IPS-11a (cell line): Measurements from ENCODE around the gene RALGAPA2.

Experiments used
- H3K4me3 ChIP-seq: one replicate; pipeline ENCODE4 v1.5.1; 2013; ENCODE audit warnings: low read depth, low read length, control low read depth

The RALGAPA2 gene

DNA sequence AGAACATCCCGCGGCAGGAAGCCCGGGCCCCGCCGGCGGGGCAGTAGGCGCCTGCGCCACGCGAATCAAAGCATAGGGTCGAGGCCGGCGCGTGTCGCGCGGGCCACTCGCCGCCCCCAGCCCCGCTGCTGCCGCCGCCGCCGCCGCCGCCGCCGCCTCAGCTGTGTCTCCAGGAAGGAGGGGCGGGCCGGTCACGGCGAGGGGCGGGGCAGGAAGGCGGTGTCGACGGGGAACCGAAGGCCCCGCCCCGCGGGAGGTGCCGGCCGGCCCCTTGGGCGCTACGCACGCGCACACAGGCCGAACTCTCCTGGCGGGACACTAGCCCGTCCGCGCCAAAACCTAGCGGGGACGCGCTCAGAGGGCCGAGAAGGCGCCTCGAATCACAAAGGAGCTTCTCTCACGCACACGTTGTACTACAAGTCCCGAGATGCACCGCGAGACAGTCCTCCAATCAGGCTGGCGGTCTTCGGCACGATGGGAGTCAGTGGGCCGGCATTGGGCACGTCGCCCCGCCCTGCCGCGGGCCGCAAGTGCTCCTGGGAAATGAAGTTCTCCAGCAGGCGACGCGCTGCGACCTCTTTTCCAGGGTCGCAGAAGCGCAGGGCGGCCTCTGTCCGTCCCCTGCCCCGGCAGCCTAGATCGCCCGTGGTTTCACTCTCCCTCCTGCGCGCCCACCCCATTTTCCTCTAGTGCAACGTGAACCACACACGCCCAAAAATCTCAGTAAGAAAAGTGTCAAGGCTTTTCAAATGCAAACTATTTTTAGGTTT, at the start of gene RALGAPA2:
Gene RALGAPA2, minus strand, starts transcription at position 171 of the 770 bp plus-strand sequence. Its CDS starts 164 bp downstream, at position 7.
- H3K4me3 ChIP-seq = peak within 1 kb of the TSS; percentile 69

DNA sequence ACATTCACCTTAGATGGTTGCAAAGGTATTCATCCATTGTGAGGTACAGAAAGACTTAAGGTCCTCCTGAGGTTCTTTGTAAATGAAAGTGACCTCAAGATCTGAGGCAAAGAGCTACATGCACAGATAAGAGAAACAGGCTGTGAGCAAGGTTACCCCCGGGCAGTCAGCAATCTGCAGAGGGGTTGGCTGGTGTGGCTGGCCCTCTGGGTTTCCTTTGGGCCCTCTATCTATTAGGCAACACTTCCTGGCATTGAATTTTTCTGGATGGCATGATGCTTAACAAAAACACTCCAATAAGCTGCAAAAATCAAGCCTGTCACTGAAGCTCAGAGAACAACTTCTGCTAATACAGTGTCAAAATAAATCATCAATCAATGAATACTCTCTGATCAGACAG, 48.9 kb upstream of the RALGAPA2 start:
- H3K4me3 ChIP-seq = no peak overlapping the region

DNA sequence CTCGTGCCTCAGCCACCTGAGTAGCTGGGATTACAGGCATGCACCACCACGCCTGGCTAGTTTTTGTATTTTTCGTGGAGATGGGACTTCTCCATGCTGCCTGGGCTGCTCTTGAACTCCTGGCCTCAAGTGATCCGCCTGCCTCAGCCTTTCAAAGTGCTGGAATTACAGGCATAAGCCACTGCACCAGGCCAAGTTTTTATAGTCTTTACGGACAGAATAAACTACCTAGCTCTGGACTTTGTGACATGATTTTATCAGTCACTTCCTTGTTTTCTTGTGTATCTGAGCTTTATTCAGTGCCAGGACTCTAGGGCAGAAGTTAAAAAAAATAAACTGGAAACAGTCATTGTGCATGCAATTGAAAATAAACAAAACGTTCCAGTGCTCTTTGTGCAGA, 46.7 kb upstream of the RALGAPA2 start:
- H3K4me3 ChIP-seq = no peak overlapping the region

- H3K4me3 ChIP-seq = no peak overlapping the region
Measured at GRCh38 chr20:20755674-20756319, 43.4 kb upstream of the RALGAPA2 start.

DNA sequence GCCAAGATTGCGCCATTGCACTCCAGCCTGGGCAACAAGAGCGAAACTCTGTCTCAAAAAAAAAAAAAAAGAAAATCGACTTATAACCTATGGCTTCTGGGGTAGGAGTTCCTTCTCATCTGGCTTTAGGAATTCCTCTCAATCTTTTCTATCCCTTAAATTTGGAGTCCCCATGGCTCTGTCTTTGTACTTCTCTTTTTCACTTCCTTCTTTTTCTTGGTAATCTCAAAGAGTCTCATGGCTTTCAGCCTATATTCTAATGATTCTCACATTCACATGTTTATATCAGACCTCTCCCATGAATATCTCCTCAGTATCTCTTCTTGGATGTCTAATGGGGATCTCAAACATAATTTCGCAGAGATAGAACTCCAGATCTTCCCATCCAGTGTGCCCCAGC, 42.8 kb upstream of the RALGAPA2 start:
- H3K4me3 ChIP-seq = no peak overlapping the region

DNA sequence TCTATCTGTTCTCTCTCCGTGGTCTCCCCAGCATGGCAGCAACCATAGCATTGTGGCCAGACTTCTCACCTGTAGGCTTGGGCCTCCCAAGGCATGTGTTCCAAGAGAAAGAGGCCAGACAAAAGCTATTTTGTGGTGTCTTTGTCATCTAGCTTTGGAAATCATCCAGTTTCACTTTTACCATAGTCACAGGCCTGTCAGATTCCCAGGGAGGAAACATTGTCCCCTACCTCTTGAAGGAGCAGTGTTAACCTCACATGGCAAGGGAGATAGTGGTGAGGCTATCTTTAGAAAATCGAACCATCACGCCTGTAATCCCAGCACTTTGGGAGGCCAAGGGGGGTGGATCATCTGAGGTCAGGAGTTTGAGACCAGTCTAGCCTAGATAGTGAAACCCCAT, 42.3 kb upstream of the RALGAPA2 start:
- H3K4me3 ChIP-seq = no peak overlapping the region

DNA sequence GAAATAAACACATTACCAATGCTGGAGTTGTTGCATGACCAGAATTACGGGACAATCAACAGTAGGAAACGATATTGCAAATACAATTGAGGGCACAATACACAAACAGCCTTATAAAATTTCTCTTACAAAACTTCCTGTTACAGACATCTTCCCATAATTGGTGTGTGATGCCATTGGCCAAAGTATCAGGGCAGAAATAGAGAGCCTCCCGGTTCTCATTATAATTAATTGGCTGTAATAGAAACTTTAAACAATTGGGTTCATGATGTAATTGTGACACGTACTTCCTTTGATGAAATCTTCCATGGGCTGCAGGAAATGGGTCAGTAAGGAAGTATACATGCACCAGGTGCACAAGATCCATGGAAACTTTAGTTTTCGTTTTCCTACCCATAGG, 40.3 kb upstream of the RALGAPA2 start:
- no peak overlapping the region for H3K4me3 ChIP-seq

- H3K4me3 ChIP-seq = no peak overlapping the region
Measured at GRCh38 chr20:20747298-20747697, 34.9 kb upstream of the RALGAPA2 start.

DNA sequence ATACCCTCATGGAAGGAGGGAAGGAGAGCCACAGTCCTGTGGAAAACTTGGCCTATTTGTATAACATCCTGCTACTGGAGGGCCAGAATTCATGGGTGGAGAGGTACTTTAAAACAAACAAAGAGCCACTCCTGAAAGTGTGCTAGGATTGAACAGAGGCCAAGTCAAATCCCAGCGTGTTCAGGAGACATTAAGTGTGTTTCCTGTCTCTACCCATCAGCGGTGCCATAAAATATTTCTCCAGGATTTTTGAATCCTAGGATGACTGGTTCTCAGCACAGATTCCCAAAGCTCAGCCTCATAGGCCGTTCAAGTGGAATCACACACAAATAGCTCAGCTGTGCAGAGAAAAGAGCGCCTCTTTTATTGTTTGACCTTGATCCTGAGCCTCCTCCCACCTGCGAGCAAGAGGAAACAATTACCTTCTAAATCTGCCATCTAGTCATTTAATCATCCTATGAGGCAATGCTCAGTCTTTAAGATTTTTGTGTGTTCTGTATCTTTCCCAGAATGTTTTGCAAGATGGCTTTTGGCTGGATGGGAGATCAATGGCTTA, 31.8 kb upstream of the RALGAPA2 start:
- no peak overlapping the region for H3K4me3 ChIP-seq

GRCh38 chr20:20743511-20744169, 31.2 kb upstream of the RALGAPA2 start:
- H3K4me3 ChIP-seq = no peak overlapping the region

DNA sequence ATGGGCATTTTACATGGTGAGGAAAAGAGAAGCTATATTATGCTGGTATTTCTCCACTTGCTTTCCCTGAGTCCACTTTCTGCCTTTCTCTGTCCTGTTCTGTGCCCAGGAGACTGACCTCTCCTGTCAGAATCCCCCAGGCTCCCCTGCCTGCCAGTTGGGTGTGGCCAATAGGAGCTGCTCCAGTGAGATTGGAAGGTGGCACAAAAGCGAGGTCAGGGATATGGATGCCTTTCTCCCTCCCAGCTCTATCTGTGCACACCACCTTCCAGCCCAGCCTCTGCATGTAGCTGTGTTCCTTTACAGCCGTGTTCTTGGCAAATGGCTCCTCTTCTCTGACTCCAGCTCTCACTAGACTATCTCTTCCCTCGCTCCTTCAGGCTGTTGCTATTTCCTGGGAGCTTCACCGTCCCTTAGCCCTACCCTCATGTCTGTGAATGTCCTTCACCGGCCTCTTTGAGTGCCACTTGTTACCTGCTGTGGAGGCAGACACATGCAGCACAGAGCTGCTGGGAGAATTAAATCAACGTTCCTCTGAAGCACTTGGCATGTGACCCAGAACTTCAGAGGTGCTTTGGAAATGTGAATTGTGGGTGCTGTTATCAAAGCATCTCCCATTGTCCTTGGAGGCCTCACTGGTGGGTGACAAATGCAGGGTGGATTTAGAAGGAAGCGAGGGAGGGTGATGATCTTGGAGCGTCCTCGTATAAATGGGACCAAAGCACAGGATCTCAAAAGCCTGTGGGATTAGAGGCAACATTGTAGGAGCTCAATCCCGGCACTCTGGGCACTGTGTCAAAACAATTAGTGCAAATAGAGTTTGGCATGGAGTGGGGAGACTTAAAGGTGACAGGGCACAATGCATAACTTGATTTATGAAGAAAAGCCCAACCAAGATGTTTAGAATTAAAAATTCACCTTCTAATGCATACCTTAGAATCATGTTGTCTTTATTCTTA, 28.9 kb upstream of the RALGAPA2 start:
- H3K4me3 ChIP-seq = no peak overlapping the region

DNA sequence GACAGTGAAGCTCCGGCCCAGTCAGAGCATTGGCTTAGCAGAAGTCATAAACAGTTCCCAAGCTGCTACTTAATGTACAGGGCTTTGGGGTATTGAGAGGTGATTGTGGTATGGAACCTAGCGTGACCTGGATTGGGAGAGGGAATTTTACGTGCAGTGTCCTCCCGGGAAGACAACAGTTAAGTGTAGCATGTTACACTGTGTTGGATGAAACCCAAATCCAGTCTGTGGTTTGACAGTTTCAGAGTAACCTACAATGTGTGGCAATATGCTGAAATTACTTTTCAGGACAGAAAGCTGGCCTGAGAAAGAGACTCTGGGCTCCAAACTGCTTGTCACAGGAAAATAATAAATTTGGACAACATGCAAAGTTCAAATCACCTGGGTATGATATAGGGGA, 28.1 kb upstream of the RALGAPA2 start:
- H3K4me3 ChIP-seq = no peak overlapping the region

- no peak overlapping the region for H3K4me3 ChIP-seq
Measured at GRCh38 chr20:20737158-20737557, 24.7 kb upstream of the RALGAPA2 start.

DNA sequence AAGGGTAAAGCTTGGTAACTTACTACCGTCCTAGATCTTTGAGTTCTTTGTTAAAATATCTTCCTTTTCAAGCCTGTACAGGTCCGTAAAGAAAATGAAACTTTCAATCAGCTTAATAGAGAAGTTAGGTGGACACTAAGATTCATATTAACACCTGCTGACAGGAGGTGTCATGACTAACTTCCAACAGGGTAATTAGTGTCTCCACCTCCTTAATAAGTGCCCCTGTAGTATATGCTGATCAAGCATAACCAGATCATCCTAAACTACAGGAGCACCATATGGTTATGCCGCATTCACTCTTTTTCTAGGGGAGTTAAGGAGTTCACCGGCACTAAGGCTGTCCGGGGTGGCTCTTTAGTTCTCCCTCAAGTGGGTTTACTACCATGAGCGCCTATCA, 23.9 kb upstream of the RALGAPA2 start:
- no peak overlapping the region for H3K4me3 ChIP-seq

- H3K4me3 ChIP-seq = no peak overlapping the region
Measured at GRCh38 chr20:20734475-20734948, 22.1 kb upstream of the RALGAPA2 start.

DNA sequence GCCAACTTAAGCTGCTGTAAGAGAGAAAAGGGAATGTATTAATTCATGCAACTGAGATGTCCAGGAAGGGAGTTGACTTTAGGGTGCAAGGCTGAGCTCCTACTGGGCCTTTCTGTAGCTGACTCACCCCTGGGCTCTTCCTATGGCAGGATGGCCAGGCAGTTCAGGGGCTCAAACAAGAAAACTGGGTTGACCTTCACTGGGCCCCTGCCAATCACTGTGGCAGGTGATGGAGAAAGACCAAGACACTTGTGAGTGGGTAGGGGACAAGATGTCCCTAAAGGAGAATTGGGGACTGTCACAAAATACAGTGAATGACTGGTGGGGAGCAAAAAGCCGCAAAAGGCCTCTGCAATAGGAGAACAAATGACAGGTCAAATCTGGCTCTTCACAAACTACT, 21.5 kb upstream of the RALGAPA2 start:
- no peak overlapping the region for H3K4me3 ChIP-seq

DNA sequence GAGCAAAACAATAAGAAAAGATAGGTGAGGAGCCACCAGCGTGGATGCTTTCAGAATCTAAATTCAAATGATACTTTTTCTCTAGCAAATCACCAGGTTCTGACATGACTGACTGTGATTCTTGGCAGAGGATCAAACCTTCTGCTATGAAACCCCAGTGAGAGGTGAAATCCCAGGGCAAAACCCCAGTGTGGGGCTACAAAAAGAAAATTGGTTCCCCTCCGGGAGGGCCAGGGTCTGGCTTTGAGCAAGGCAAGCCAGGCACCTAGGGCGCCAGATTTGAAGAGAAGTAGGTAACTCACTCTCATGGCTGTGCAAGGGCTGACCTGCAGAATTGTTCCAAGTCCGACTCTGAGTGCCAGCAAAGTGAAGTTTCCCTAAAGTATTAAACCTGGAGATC, 20.2 kb upstream of the RALGAPA2 start:
- H3K4me3 ChIP-seq = no peak overlapping the region

DNA sequence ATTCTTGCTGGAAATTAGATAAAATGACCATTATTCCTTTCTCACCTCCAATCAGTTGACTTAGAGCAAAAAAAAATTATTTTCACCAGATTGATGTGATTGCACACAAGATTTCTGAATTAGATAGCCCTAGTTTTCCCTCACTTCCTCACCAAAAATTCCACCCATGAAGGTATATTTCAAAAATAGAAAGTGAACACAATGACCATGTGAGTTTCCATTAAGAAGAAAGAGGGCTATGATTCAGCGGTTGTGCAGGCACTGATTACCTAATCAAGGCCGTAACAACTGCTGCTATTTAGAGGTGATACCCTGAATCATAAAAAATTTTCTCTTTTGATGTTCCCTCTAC, 19.5 kb upstream of the RALGAPA2 start:
- H3K4me3 ChIP-seq = no peak overlapping the region

GRCh38 chr20:20731000-20731944, 18.8 kb upstream of the RALGAPA2 start:
- H3K4me3 ChIP-seq = no peak overlapping the region
